Kidney (tissue), 14 donors: ENCODE measurements around the gene OSM. TPM values are rescaled to one million over a fixed set of nuclear protein-coding genes. Genes with fewer than 3 reads are reported as not detected.
A peak's percentile ranks its signal among the peaks of the same experiment; 100 is the strongest.

Experiments
- DNase-seq, 5 donors: peaks; one replicate each; pipeline ENCODE4 v3.0.0-alpha.2; 2013 to 2020
- FAIRE-seq: peaks from 2 replicates; lab custom pipeline; 2012; peaks lifted over from hg19 to GRCh38; lab: Jason Lieb, UNC
- H3K27ac ChIP-seq, 2 donors: one replicate each; pipeline ENCODE4 v1.7.0; 2013; ENCODE audit warnings: low read depth in 2 of 2, low read length in 2 of 2, inconsistent platforms in 1 of 2
- H3K27me3 ChIP-seq: one replicate; pipeline ENCODE4 v1.7.1; 2013; ENCODE audit warnings: low read length, inconsistent platforms; ENCODE audit not compliant: control insufficient read depth, insufficient read depth
- H3K36me3 ChIP-seq, 3 donors: one replicate each; pipeline versions ENCODE4 v1.7.0 to v1.7.1; 2013; ENCODE audit warnings: low read length in 3 of 3, control low read depth in 1 of 3, inconsistent platforms in 1 of 3; ENCODE audit not compliant: insufficient read depth in 3 of 3, control insufficient read depth in 2 of 3
- H3K4me1 ChIP-seq, 3 donors: one replicate each; pipeline versions ENCODE4 v1.7.0 to v1.7.1; 2013; ENCODE audit warnings: low read length in 3 of 3, inconsistent platforms in 1 of 3, low read depth in 1 of 3; ENCODE audit not compliant: control insufficient read depth in 2 of 3, insufficient read depth in 2 of 3
- H3K4me3 ChIP-seq, 3 donors: one replicate each; pipeline versions ENCODE4 v1.7.0 to v1.8.1; 2013; ENCODE audit warnings: low read length in 3 of 3, control low read depth in 1 of 3, inconsistent platforms in 1 of 3
- H3K9ac ChIP-seq, 3 donors: one replicate each; pipeline versions ENCODE4 v1.7.0 to v1.7.1; 2013; ENCODE audit warnings: low read length in 3 of 3, control low read depth in 1 of 3, inconsistent platforms in 1 of 3
- H3K9me3 ChIP-seq, 3 donors: one replicate each; pipeline versions ENCODE4 v1.7.0 to v1.7.1; 2013; ENCODE audit warnings: low read length in 3 of 3, control low read depth in 1 of 3, inconsistent platforms in 1 of 3; ENCODE audit not compliant: control insufficient read depth in 2 of 3, insufficient read depth in 1 of 3
- intact Hi-C: fragments of 100-400 bp; cut with DNase I; formaldehyde crosslinking; loops from one replicate; pipeline ENCODE4 v1.11.1; 2022
- polyA plus RNA-seq: library from polyadenylated mRNA; stranded (reverse); fragments of 350-450 nt; fragmentation: Illumina TruSeq; extraction: RNeasy Lipid Tissue Mini Kit (QIAGEN cat#74804); gene quantifications from one replicate; pipeline ENCODE4 v1.2.3, GENCODE V29; 2014; ENCODE audit warnings: low read depth, low replicate concordance; ENCODE audit not compliant: insufficient read depth
- total RNA-seq: library from RNA; stranded (reverse); fragmentation: NEBNext Ultra II Directional; extraction: Animal tissue kit (Norgen Biotek cat#: 25700); gene quantifications from one replicate; pipeline ENCODE4 v1.2.1, GENCODE V29; 2021
- TF ChIP-seq, protein P1 (sequence below): IDR thresholded peaks from 3 replicates; pipeline ENCODE4 v1.5.1; 2012; ENCODE audit warnings: mild to moderate bottlenecking, moderate library complexity, borderline replicate concordance; ENCODE audit not compliant: insufficient read depth; ENCODE audit errors: extremely low read depth
- donor health status: control.
- donor health status: control.
- donor health status: control.
- donor health status: control.
- donor health status: control.
- donor health status: DM: yes; HTN: yes; CAD: no.
- donor health status: Normal renal cell carcinoma (clear cell type).

OSM gene
- total and polyA plus RNA-seq, 2 donors from 2014 or later, result 0.56 to 1.2 TPM

- Histone ChIP-seq H3K36me3 (no peaks in the 10 kb centered on the region), H3K4me3 (no peak overlapping the region), H3K9me3 (no peaks in the 10 kb centered on the region), H3K9ac (no peak overlapping the region), H3K4me1 (peaks cover 8 to 13% (median 8%) of the 10 kb centered on the region in 3 donors), H3K27me3 (no peaks in the 10 kb centered on the region), H3K27ac (no peak overlapping the region)
- TF ChIP-seq, protein P1, sequence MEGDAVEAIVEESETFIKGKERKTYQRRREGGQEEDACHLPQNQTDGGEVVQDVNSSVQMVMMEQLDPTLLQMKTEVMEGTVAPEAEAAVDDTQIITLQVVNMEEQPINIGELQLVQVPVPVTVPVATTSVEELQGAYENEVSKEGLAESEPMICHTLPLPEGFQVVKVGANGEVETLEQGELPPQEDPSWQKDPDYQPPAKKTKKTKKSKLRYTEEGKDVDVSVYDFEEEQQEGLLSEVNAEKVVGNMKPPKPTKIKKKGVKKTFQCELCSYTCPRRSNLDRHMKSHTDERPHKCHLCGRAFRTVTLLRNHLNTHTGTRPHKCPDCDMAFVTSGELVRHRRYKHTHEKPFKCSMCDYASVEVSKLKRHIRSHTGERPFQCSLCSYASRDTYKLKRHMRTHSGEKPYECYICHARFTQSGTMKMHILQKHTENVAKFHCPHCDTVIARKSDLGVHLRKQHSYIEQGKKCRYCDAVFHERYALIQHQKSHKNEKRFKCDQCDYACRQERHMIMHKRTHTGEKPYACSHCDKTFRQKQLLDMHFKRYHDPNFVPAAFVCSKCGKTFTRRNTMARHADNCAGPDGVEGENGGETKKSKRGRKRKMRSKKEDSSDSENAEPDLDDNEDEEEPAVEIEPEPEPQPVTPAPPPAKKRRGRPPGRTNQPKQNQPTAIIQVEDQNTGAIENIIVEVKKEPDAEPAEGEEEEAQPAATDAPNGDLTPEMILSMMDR, result no peak
- no peak for FAIRE-seq
- intact Hi-C loops, result no loop called here
- DNase-seq, result no peak
Observed at GRCh38 chr22:30230330-30230729, 36.3 kb downstream of the OSM start.

DNA sequence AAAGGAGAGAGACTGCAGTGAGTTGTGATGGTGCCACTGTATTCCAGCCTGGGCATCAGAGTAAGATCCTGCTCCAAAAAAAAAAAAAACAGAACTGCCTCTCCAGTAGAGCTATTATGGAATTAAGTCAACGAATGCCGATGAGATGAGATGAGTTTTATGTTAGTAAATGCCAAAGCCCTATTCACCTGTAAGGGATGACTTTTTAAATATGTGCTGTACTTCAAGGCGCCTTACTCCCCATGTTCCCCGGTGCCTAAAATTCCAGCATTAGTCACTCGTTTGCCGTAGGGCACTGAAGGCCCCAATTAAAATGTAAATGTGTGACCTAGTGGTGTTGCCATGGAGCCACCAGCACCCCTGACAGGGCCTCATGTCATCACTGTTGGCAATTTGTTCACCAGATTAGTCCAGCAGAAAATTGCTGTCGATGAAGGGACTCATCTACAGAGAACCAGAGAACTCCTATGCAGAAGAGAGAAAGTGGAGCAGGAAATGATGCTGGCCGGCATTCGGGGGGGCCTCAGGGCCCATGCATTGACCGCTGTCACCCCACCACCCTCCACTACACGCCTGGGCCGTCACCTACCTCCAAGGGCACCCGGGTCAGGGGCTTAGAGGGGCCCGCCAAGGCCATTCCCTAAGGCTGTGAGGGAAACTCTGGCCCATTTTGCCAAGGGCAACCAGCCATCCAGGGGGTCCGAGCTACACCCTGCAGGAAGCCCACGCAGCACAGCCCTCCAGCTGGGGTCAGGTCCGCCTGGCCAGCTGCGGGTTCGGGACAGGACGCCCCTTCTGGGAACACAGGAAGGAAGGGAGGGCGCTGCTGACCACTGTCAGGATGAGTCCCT lies 37.9 kb downstream of the OSM start:
- TF ChIP-seq, protein P1, result no peak
- DNase-seq (peak in 3 of 5 donors; percentile 59 to 68 (median 67)), FAIRE-seq (no peak)
- H3K9me3 ChIP-seq, result no peaks in the 10 kb centered on the region
- intact Hi-C loops, result no loop called here
- peak overlapping the region; percentile 32 to 54 for H3K27ac ChIP-seq
- H3K4me3 ChIP-seq, result no peak overlapping the region
- H3K9ac ChIP-seq, result no peak overlapping the region
- no peaks in the 10 kb centered on the region for H3K36me3 ChIP-seq
- H3K27me3 ChIP-seq, result no peaks in the 10 kb centered on the region
- peaks cover 0 to 6% (median 0%) of the 10 kb centered on the region in 3 donors for H3K4me1 ChIP-seq

- Histone ChIP-seq H3K4me3 (no peak overlapping the region), H3K27ac (no peak overlapping the region), H3K27me3 (no peaks in the 10 kb centered on the region), H3K9ac (no peak overlapping the region), H3K4me1 (peaks cover 0 to 6% (median 0%) of the 10 kb centered on the region in 3 donors), H3K9me3 (no peaks in the 10 kb centered on the region), H3K36me3 (no peaks in the 10 kb centered on the region)
- FAIRE-seq (no peak), DNase-seq (no peak)
- intact Hi-C loops, result no loop called here
- TF ChIP-seq, protein P1, result no peak
Observed at GRCh38 chr22:30227438-30228228, 39.0 kb downstream of the OSM start.
